Gastroesophageal sphincter (tissue), 3 donors: ENCODE measurements around the gene ZBTB43.

Source experiments
- CTCF ChIP-seq, 4 experiments: fragments of 200-600 bp in 2 of 4; fragments of 450-650 bp in 2 of 4; sonication (generic) in 1 of 4; IDR thresholded peaks; one replicate each; pipeline ENCODE4 v1.5.1; 2017 to 2019; ENCODE audit warnings: antibody characterized with exemption in 4 of 4, mild to moderate bottlenecking in 2 of 4, moderate library complexity in 2 of 4
- POLR2A ChIP-seq, 2 donors: fragments of 450-650 bp; IDR thresholded peaks; one replicate each; pipeline ENCODE4 v1.6.1; 2017; ENCODE audit warnings: antibody characterized with exemption in 2 of 2, mild to moderate bottlenecking in 2 of 2, moderate library complexity in 1 of 2
- POLR2AphosphoS5 ChIP-seq: sonication (generic); formaldehyde crosslinking; IDR thresholded peaks from one replicate; pipeline ENCODE4 v1.6.1; 2017; ENCODE audit warnings: antibody characterized with exemption

GRCh38 chr9:126758916-126759585, 45.8 kb upstream of the ZBTB43 start:
- no peak for TF ChIP-seq CTCF (IDR thresholded peaks at IDR 0.05)
- no peak for TF ChIP-seq POLR2A (IDR thresholded peaks at IDR 0.05)
- TF ChIP-seq POLR2AphosphoS5, result no peak
